SIG-M5 treated with dmso at 0.1 percent for 504 hours (cell line): ENCODE data around the gene PTPRA.
"Not testable (repeated sequence)": the region's sequence is repeated elsewhere in the genome, so short reads cannot be mapped to it uniquely, and the experiment has no call there.

Source experiments
- DNase-seq: peaks from one replicate; lab custom pipeline; 2025; ENCODE audit not compliant: unreplicated experiment; lab: John Stamatoyannopoulos, UW

Gene PTPRA

GRCh38 chr20:2888224-2888955 is 15.1 kb downstream of the PTPRA start:
- DNase-seq: peak; percentile 11

GRCh38 chr20:2889209-2889608 is 15.9 kb downstream of the PTPRA start:
- DNase-seq: no peak

- DNase-seq: no peak
Observed at GRCh38 chr20:2889797-2890196, 16.5 kb downstream of the PTPRA start.

GRCh38 chr20:2890742-2891141 is 17.5 kb downstream of the PTPRA start:
- no peak for DNase-seq

GRCh38 chr20:2891343-2891742 is 18.1 kb downstream of the PTPRA start:
- no peak for DNase-seq

GRCh38 chr20:2892376-2892775 is 19.1 kb downstream of the PTPRA start:
- no peak for DNase-seq

GRCh38 chr20:2894221-2894620 is 20.9 kb downstream of the PTPRA start:
- DNase-seq: no peak

- DNase-seq: not testable (repeated sequence)
Observed at GRCh38 chr20:2895154-2895553, 21.9 kb downstream of the PTPRA start.

GRCh38 chr20:2899243-2899642 is 26.0 kb downstream of the PTPRA start:
- no peak for DNase-seq

GRCh38 chr20:2900845-2901592 is 27.7 kb downstream of the PTPRA start:
- peak; percentile 95 for DNase-seq

GRCh38 chr20:2902291-2902690 is 29.0 kb downstream of the PTPRA start:
- DNase-seq: no peak

- no peak for DNase-seq
Observed at GRCh38 chr20:2902818-2903217, 29.5 kb downstream of the PTPRA start.

GRCh38 chr20:2903686-2904085 is 30.4 kb downstream of the PTPRA start:
- DNase-seq: no peak

- DNase-seq: no peak
Observed at GRCh38 chr20:2907519-2907918, 34.2 kb downstream of the PTPRA start.

- no peak for DNase-seq
Observed at GRCh38 chr20:2909953-2910352, 36.7 kb downstream of the PTPRA start.

GRCh38 chr20:2911200-2911599 is 37.9 kb downstream of the PTPRA start:
- no peak for DNase-seq

- no peak for DNase-seq
Observed at GRCh38 chr20:2914160-2914559, 40.9 kb downstream of the PTPRA start.

- no peak for DNase-seq
Observed at GRCh38 chr20:2917266-2917665, 44.0 kb downstream of the PTPRA start.

GRCh38 chr20:2918096-2919049 is 45.1 kb downstream of the PTPRA start:
- DNase-seq: no peak

- DNase-seq: no peak
Observed at GRCh38 chr20:2919518-2920245, 46.4 kb downstream of the PTPRA start.

GRCh38 chr20:2920473-2920872 is 47.2 kb downstream of the PTPRA start:
- DNase-seq: no peak
